Common myeloid progenitor, CD34-positive (primary cell): ENCODE data around the gene ZBTB4.
"Not testable (repeated sequence)": the region's sequence is repeated elsewhere in the genome, so short reads cannot be mapped to it uniquely, and the experiment has no call there.

Source experiments
- CTCF ChIA-PET: fragments of 350-600 bp; sonication (Branson Sonifier 250); formaldehyde crosslinking; loops from one replicate; lab custom pipeline; 2021; ENCODE audit warnings: antibody characterized with exemption; lab: Charles Lee
- POLR2A ChIA-PET: fragments of 350-600 bp; sonication (Branson Sonifier 250); formaldehyde crosslinking; loops from one replicate; lab custom pipeline; 2021; ENCODE audit warnings: antibody characterized with exemption; lab: Charles Lee
- DNase-seq, 3 donors: peaks; one replicate each; pipeline versions ENCODE4 v3.0.0 to v3.0.0-alpha.2; 2013
- H3K27ac ChIP-seq, 2 experiments: 1 replicate in 1 of 2; 2 replicates in 1 of 2; pipeline ENCODE4 v1.7.0; 2013; ENCODE audit warnings: inconsistent platforms in 2 of 2, low read length in 2 of 2, mild to moderate bottlenecking in 2 of 2, low read depth in 1 of 2, moderate library complexity in 1 of 2; ENCODE audit not compliant: severe bottlenecking in 2 of 2, insufficient read depth in 1 of 2, poor library complexity in 1 of 2
- H3K27me3 ChIP-seq, 5 experiments: replicated peaks in 2 of 5; 1 replicate in 3 of 5; 2 replicates in 2 of 5; pipeline versions ENCODE4 v1.6.1 to v1.7.0; 2013; ENCODE audit warnings: low read length in 4 of 5, mild to moderate bottlenecking in 2 of 5, moderate library complexity in 2 of 5, inconsistent platforms in 1 of 5; ENCODE audit not compliant: insufficient read depth in 5 of 5, control insufficient read depth in 4 of 5
- H3K36me3 ChIP-seq, 4 experiments: 1 replicate in 2 of 4; 2 replicates in 2 of 4; pipeline versions ENCODE4 v1.6.1 to v1.7.0; 2013; ENCODE audit warnings: low read length in 3 of 4, control low read depth in 1 of 4, mild to moderate bottlenecking in 1 of 4; ENCODE audit not compliant: control insufficient read depth in 4 of 4, insufficient read depth in 4 of 4
- H3K4me1 ChIP-seq, 4 experiments: 1 replicate in 3 of 4; 2 replicates in 1 of 4; pipeline versions ENCODE4 v1.6.1 to v1.7.1; 2013; ENCODE audit warnings: low read length in 3 of 4, mild to moderate bottlenecking in 3 of 4, control low read depth in 1 of 4, inconsistent platforms in 1 of 4, moderate library complexity in 1 of 4; ENCODE audit not compliant: control insufficient read depth in 4 of 4, insufficient read depth in 4 of 4; ENCODE audit errors: control extremely low read depth in 1 of 4
- H3K4me3 ChIP-seq, 7 experiments: 1 replicate in 4 of 7; 2 replicates in 3 of 7; pipeline versions ENCODE4 v1.5.1 to v1.7.0; 2013; ENCODE audit warnings: mild to moderate bottlenecking in 7 of 7, low read length in 6 of 7, moderate library complexity in 6 of 7, inconsistent platforms in 2 of 7, low read depth in 2 of 7, control low read depth in 1 of 7; ENCODE audit not compliant: insufficient read depth in 4 of 7, control insufficient read depth in 1 of 7; ENCODE audit errors: extremely low read depth in 1 of 7
- H3K9me3 ChIP-seq, 5 experiments: 1 replicate in 4 of 5; 2 replicates in 1 of 5; pipeline versions ENCODE4 v1.6.1 to v1.7.1; 2013; ENCODE audit warnings: low read length in 4 of 5, mild to moderate bottlenecking in 2 of 5, inconsistent platforms in 1 of 5, low read depth in 1 of 5, moderate library complexity in 1 of 5; ENCODE audit not compliant: control insufficient read depth in 4 of 5, insufficient read depth in 2 of 5; ENCODE audit errors: control extremely low read depth in 1 of 5
- WGBS: methylation state at CpG from one replicate; pipeline ENCODE4 v1.1.5; 2013; ENCODE audit not compliant: insufficient coverage; 5-methylcytosine and 5-hydroxymethylcytosine counted together

ZBTB4 gene

DNA sequence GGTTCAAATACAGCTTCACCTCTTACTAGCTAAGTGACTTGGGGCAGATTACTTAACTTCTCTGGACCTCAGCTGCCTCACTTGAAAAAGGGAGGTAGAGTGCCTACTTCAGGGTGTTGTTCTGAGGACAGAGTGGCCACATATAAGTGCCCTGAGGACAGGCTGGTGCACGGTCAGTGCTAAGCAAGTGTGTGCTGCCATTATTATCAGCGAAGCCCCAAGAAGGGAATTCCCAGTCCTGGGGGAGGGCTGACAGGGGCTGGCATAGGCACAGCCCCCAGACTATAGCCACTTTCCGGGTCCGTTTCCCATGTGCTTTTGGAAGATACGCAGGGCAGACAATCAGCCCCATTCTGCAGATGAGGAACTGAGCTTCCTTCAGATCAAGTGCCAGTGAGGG lies 2.5 kb downstream of the ZBTB4 start:
- 96% methylated on average over 5 of the region's 5 CpGs for WGBS
- peaks cover 0 to 47% (median 42%) of the 10 kb centered on the region in 4 experiments for H3K4me1 ChIP-seq
- no peak for DNase-seq
- peaks cover 0 to 7% (median 0%) of the 10 kb centered on the region in 4 experiments for H3K36me3 ChIP-seq
- peak overlapping the region in 5 of 7 experiments; percentile 73 to 88 (median 82) for H3K4me3 ChIP-seq
- ChIA-PET CTCF (interaction anchor here (1.1 to 3.9 kb wide), 11 partner anchors 8 to 123 kb away, joined by 3 to 29 read pairs (median 4); partner anchors contain the start of genes TMEM102 and TMEM95), POLR2A (interaction anchor here (0.5 to 2.5 kb wide), 4 partner anchors 7 to 36 kb away, joined by 3 to 12 read pairs (median 7); partner anchors contain the start of gene POLR2A)
- H3K27me3 ChIP-seq, result no peaks in the 10 kb centered on the region
- no peak overlapping the region for H3K27ac ChIP-seq
- H3K9me3 ChIP-seq, result no peaks in the 10 kb centered on the region

- H3K27me3 ChIP-seq, result no peaks in the 10 kb centered on the region
- peaks cover 2 to 50% (median 47%) of the 10 kb centered on the region in 4 experiments for H3K4me1 ChIP-seq
- POLR2A ChIA-PET, result interaction anchor here (1.4 to 2.5 kb wide), 3 partner anchors 8 to 39 kb away, joined by 6 to 12 read pairs (median 7); partner anchors contain the start of gene POLR2A
- peaks cover 0 to 7% (median 0%) of the 10 kb centered on the region in 4 experiments for H3K36me3 ChIP-seq
- CTCF ChIA-PET, result interaction anchor here (1.1 to 3.9 kb wide), 15 partner anchors 9 to 122 kb away, joined by 3 to 29 read pairs (median 3); partner anchors contain the start of genes SOX15, SPEM2, TMEM102 and TMEM95
- 40% methylated on average over 3 of the region's 3 CpGs for WGBS
- peak overlapping the region in 1 of 7 experiments; percentile 5 for H3K4me3 ChIP-seq
- H3K27ac ChIP-seq, result no peak overlapping the region
- DNase-seq, result no peak
- no peaks in the 10 kb centered on the region for H3K9me3 ChIP-seq
These were observed 2.9 kb downstream of the ZBTB4 start for GRCh38 chr17:7476494-7476893.

- Histone ChIP-seq H3K4me3 (no peak overlapping the region), H3K27ac (no peak overlapping the region), H3K27me3 (no peaks in the 10 kb centered on the region), H3K9me3 (no peaks in the 10 kb centered on the region), H3K4me1 (peaks cover 3 to 53% (median 48%) of the 10 kb centered on the region in 4 experiments), H3K36me3 (peaks cover 0 to 7% (median 0%) of the 10 kb centered on the region in 4 experiments)
- 70% methylated on average over 14 of the region's 15 CpGs for WGBS
- DNase-seq, result peak in 2 of 3 donors; percentile 60 to 71
- CTCF ChIA-PET, result interaction anchor here (1.1 to 3.9 kb wide), 14 partner anchors 9 to 212 kb away, joined by 3 to 29 read pairs (median 4); partner anchors contain the start of genes SOX15, SPEM2, TMEM102 and TMEM95
- POLR2A ChIA-PET, result interaction anchor here (0.6 to 2.5 kb wide), 6 partner anchors 9 to 39 kb away, joined by 3 to 12 read pairs (median 6); partner anchors contain the start of gene POLR2A
These were observed 3.5 kb downstream of the ZBTB4 start for GRCh38 chr17:7475764-7476422.

- H3K9me3 ChIP-seq, H3K36me3 ChIP-seq, H3K27ac ChIP-seq, DNase-seq, H3K27me3 ChIP-seq, H3K4me3 ChIP-seq: not testable (repeated sequence)
- WGBS, result 89% methylated on average over 5 of the region's 8 CpGs
- ChIA-PET POLR2A (interaction anchor here (2.5 kb wide), 1 partner anchor 13 kb away, joined by 12 read pairs; no protein-coding TSS in a partner anchor), CTCF (interaction anchor here (1.2 to 3.0 kb wide), 5 partner anchors 13 to 213 kb away, joined by 3 to 20 read pairs (median 7); partner anchors contain the start of gene TP53)
- peaks cover 3 to 45% (median 40%) of the 10 kb centered on the region in 4 experiments for H3K4me1 ChIP-seq
These were observed 4.7 kb downstream of the ZBTB4 start for GRCh38 chr17:7474767-7475166.

DNA sequence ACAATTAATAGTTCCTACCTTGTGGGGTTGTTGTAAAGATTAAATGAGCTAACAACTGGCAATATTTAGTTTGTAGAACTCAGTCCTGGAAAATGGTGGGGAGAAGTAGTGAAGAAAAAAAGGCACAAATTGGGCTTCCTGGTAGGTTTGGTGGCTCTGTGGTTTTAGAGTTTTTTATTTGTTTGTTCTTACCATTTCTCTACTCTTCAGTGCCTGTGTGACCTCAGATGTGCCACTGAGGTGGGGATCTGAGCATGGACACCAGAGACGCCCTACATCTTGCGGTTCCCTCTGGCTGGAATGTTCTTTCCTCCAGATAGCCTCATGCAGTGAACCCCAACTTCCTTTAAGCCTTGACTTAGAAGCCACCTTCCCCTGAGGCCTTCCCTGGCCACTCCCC lies 7.7 kb downstream of the ZBTB4 start:
- H3K36me3 ChIP-seq, result peaks cover 0 to 18% (median under 1%) of the 10 kb centered on the region in 4 experiments
- WGBS, result 50% methylated on average over 2 of the region's 2 CpGs
- no peaks in the 10 kb centered on the region for H3K27me3 ChIP-seq
- POLR2A ChIA-PET, result interaction anchor here (1.3 to 1.5 kb wide), 2 partner anchors 8 to 12 kb away, joined by 3 to 6 read pairs; no protein-coding TSS in a partner anchor
- H3K4me1 ChIP-seq, result peaks cover 5 to 35% (median 30%) of the 10 kb centered on the region in 4 experiments
- CTCF ChIA-PET, result interaction anchor here (0.9 kb wide), 1 partner anchor 31 kb away, joined by 3 read pairs; no protein-coding TSS in a partner anchor
- H3K9me3 ChIP-seq, result no peaks in the 10 kb centered on the region
- peak overlapping the region in 1 of 2 experiments; percentile 29 for H3K27ac ChIP-seq
- peak in 1 of 3 donors; percentile 17 for DNase-seq
- H3K4me3 ChIP-seq, result no peak overlapping the region

- Histone ChIP-seq H3K36me3 (peaks cover 0 to 23% (median 6%) of the 10 kb centered on the region in 4 experiments), H3K4me1 (peaks cover 6 to 26% (median 21%) of the 10 kb centered on the region in 4 experiments)
- WGBS, result 98% methylated on average over 6 of the region's 8 CpGs
- H3K4me3 ChIP-seq, H3K9me3 ChIP-seq, DNase-seq, H3K27ac ChIP-seq, H3K27me3 ChIP-seq: not testable (repeated sequence)
- CTCF ChIA-PET, result interaction anchor here (1.2 kb wide), 1 partner anchor 9 kb away, joined by 5 read pairs; no protein-coding TSS in a partner anchor
- POLR2A ChIA-PET, result interaction anchor here (1.3 to 1.5 kb wide), 2 partner anchors 10 to 13 kb away, joined by 3 to 6 read pairs; no protein-coding TSS in a partner anchor
These were observed 8.9 kb downstream of the ZBTB4 start for GRCh38 chr17:7470457-7470973.
